Esophagus muscularis mucosa (tissue), 4 donors: ENCODE measurements around the gene MINPP1. TPM values are rescaled to one million over a fixed set of nuclear protein-coding genes. Genes with fewer than 3 reads are reported as not detected.

Experiments
- DNase-seq: peaks from one replicate; pipeline ENCODE4 v3.0.0-alpha.2; 2017; ENCODE audit errors: extremely low spot score
- H3K27ac ChIP-seq, 4 donors: fragments of 200-600 bp; sonication (generic); replicated peaks in 1 of 4; 1 replicate in 3 of 4; 2 replicates in 1 of 4; pipeline ENCODE4 v1.5.1; 2016 to 2019; ENCODE audit warnings: mild to moderate bottlenecking in 1 of 4
- H3K27me3 ChIP-seq, 4 donors: fragments of 200-600 bp; sonication (generic); one replicate each; pipeline versions ENCODE4 v1.5.1 to v1.6.0; 2016 to 2019
- H3K36me3 ChIP-seq, 4 donors: fragments of 200-600 bp; sonication (generic); one replicate each; pipeline ENCODE4 v1.5.1; 2016 to 2019
- H3K4me1 ChIP-seq, 4 donors: fragments of 200-600 bp; sonication (generic); one replicate each; pipeline ENCODE4 v1.5.1; 2016 to 2019
- H3K4me3 ChIP-seq, 4 donors: fragments of 200-600 bp; sonication (generic); 1 replicate in 2 of 4; 2 replicates in 2 of 4; pipeline ENCODE4 v1.5.1; 2016 to 2019; ENCODE audit warnings: mild to moderate bottlenecking in 4 of 4, moderate library complexity in 1 of 4
- H3K9me3 ChIP-seq, 4 donors: fragments of 200-600 bp; sonication (generic); 1 replicate in 3 of 4; 2 replicates in 1 of 4; pipeline ENCODE4 v1.5.1; 2016 to 2019
- CTCF ChIP-seq, 3 experiments: fragments of 200-600 bp in 2 of 3; fragments of 450-650 bp in 1 of 3; sonication (generic) in 2 of 3; IDR thresholded peaks; one replicate each; pipeline ENCODE4 v1.5.1; 2017 to 2019; ENCODE audit warnings: antibody characterized with exemption in 3 of 3, mild to moderate bottlenecking in 2 of 3, moderate library complexity in 1 of 3
- EP300 ChIP-seq: sonication (generic); formaldehyde crosslinking; IDR thresholded peaks from one replicate; pipeline ENCODE4 v1.6.1; 2017; ENCODE audit warnings: antibody characterized with exemption
- POLR2A ChIP-seq: fragments of 450-650 bp; IDR thresholded peaks from one replicate; pipeline ENCODE4 v1.6.1; 2017; ENCODE audit warnings: antibody characterized with exemption, moderate library complexity, mild to moderate bottlenecking, low read depth
- POLR2AphosphoS5 ChIP-seq, 2 donors: sonication (generic); formaldehyde crosslinking; IDR thresholded peaks; one replicate each; pipeline ENCODE4 v1.6.1; 2017; ENCODE audit warnings: antibody characterized with exemption in 2 of 2
- WGBS: methylation state at CpG from one replicate; pipeline ENCODE4 v1.1.5; 2018; 5-methylcytosine and 5-hydroxymethylcytosine counted together
- intact Hi-C: fragments of 100-400 bp; cut with DNase I; formaldehyde crosslinking; loops from one replicate; pipeline ENCODE4 v1.15.1; 2023
- total RNA-seq, 4 donors: library from RNA; depleted of rRNA; stranded (reverse); fragments of >200 nt; gene quantifications; one replicate each; pipeline versions ENCODE4 v1.1.0 to v1.2.1, GENCODE V29; 2016

Gene MINPP1
- total RNA-seq, 4 donors from 2014 or later, result 8.1 to 13.3 (median 11.0) TPM

- intact Hi-C loops, result no loop called here
- H3K27ac ChIP-seq, result no peak overlapping the region
- DNase-seq, result no peak
- H3K4me3 ChIP-seq, result no peak overlapping the region
- peaks cover 0 to 24% (median 15%) of the 10 kb centered on the region in 4 donors for H3K36me3 ChIP-seq
- no peaks in the 10 kb centered on the region for H3K9me3 ChIP-seq
- no peaks in the 10 kb centered on the region for H3K27me3 ChIP-seq
- TF ChIP-seq POLR2A (no peak), EP300 (no peak), POLR2AphosphoS5 (IDR thresholded peaks at IDR 0.05) (no peak), CTCF (IDR thresholded peaks at IDR 0.05) (no peak)
- H3K4me1 ChIP-seq, result peaks cover 7 to 12% (median 9%) of the 10 kb centered on the region in 4 donors
Observed at GRCh38 chr10:87551326-87551725, 46.6 kb downstream of the MINPP1 start.

- Histone ChIP-seq H3K4me3 (no peak overlapping the region), H3K4me1 (peaks cover 7 to 12% (median 9%) of the 10 kb centered on the region in 4 donors), H3K9me3 (no peaks in the 10 kb centered on the region), H3K36me3 (peaks cover 0 to 16% (median 7%) of the 10 kb centered on the region in 4 donors), H3K27ac (peak overlapping the region in 1 of 4 donors; percentile 1), H3K27me3 (no peaks in the 10 kb centered on the region)
- intact Hi-C loops, result no loop called here
- DNase-seq, result no peak
- TF ChIP-seq EP300 (no peak), POLR2AphosphoS5 (IDR thresholded peaks at IDR 0.05) (no peak), POLR2A (no peak), CTCF (IDR thresholded peaks at IDR 0.05) (no peak)
- 78% methylated on average over 2 of the region's 2 CpGs for WGBS
Observed at GRCh38 chr10:87552248-87552929, 47.7 kb downstream of the MINPP1 start.

- intact Hi-C loops, result no loop called here
- H3K27me3 ChIP-seq, result no peaks in the 10 kb centered on the region
- H3K36me3 ChIP-seq, result peaks cover 0 to 10% (median 3%) of the 10 kb centered on the region in 4 donors
- H3K4me1 ChIP-seq, result peaks cover 0 to 5% (median 2%) of the 10 kb centered on the region in 4 donors
- TF ChIP-seq POLR2A (no peak), CTCF (IDR thresholded peaks at IDR 0.05) (no peak), POLR2AphosphoS5 (IDR thresholded peaks at IDR 0.05) (no peak), EP300 (no peak)
- no peak overlapping the region for H3K4me3 ChIP-seq
- H3K27ac ChIP-seq, result no peak overlapping the region
- no peak for DNase-seq
- whole genome bisulfite sequencing, result 99% methylated on average over 3 of the region's 3 CpGs
- H3K9me3 ChIP-seq, result no peaks in the 10 kb centered on the region
Observed at GRCh38 chr10:87557409-87557808, 52.7 kb downstream of the MINPP1 start.

- TF ChIP-seq POLR2AphosphoS5 (IDR thresholded peaks at IDR 0.05) (no peak), POLR2A (no peak), CTCF (IDR thresholded peaks at IDR 0.05) (no peak), EP300 (no peak)
- intact Hi-C loops, result no loop called here
- no peaks in the 10 kb centered on the region for H3K4me1 ChIP-seq
- WGBS, result 81% methylated on average over 1 of the region's 1 CpG
- peaks cover 0 to 3% (median under 1%) of the 10 kb centered on the region in 4 donors for H3K36me3 ChIP-seq
- no peak for DNase-seq
- H3K27me3 ChIP-seq, result no peaks in the 10 kb centered on the region
- no peak overlapping the region for H3K4me3 ChIP-seq
- no peaks in the 10 kb centered on the region for H3K9me3 ChIP-seq
- no peak overlapping the region for H3K27ac ChIP-seq
Observed at GRCh38 chr10:87558333-87558732, 53.6 kb downstream of the MINPP1 start.
